GM10847 (cell line): Measurements from ENCODE around the gene HEATR5B.

ENCODE experiments used
- POLR2A ChIP-seq: IDR thresholded peaks from 2 replicates; pipeline ENCODE4 v1.6.1; 2011; ENCODE audit not compliant: insufficient read length; ENCODE audit errors: extremely low read depth

The HEATR5B gene

GRCh38 chr2:37084797-37085196 lies 625 bp upstream of the HEATR5B start:
- no peak for TF ChIP-seq POLR2A

DNA sequence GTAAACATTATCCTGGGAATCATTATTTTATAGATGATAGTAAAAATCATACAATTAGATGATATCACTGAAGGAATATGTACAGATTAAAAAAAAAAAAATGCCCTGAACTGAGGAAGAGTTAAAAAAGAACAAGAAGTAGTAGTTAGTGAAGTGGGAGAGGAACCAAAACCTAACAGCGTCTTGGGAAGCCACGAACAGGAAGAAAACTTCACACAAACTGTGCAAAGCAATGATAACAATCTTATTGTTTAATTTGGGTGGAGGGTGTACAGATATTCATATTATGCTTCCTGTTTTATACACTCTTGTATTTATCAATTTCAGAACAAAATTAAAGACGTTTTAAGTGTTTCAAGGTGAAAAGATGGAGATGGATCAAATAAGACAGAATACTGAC lies 3.5 kb downstream of the HEATR5B start:
- no peak for TF ChIP-seq POLR2A

GRCh38 chr2:37080266-37080665 lies 3.9 kb downstream of the HEATR5B start:
- no peak for TF ChIP-seq POLR2A

DNA sequence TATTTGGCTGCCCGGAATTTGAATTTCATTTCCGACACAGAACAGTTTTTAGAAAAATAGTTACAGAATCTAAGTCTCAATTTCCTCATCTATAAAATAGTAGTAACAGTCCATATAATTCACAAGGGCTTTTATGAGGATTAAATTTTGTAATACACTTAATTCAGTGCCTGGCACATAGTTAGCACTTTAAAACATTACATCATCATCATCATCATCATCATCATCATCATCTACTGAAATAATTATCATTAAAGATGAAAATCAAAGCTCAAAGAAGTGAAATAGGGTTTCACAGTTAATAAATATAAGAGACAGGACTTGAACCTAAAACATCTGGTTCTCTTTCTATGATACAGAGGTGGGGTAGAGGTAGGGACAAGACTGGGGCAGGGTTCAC lies 13.2 kb downstream of the HEATR5B start:
- TF ChIP-seq POLR2A = no peak

DNA sequence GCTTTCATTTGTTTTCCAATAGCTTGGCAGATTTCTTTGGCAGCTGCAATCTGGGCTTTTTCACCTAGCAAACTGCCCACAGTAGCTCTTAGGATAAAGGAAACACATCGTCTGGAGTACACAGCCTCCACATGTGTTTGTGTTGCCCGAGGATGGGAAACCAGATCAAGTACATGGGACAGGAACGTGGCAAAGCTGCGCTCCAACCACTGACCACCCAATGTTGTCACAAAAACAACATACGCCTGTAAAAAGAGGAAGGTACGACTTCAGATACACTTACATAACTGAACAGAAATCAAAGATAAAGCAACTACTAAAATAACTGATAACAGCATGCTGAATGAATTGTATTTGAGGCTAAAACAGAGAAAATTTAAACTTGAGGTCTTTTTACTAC lies 15.5 kb downstream of the HEATR5B start:
- no peak for TF ChIP-seq POLR2A

- TF ChIP-seq POLR2A = no peak
These were observed 22.4 kb downstream of the HEATR5B start for GRCh38 chr2:37061776-37062175.

DNA sequence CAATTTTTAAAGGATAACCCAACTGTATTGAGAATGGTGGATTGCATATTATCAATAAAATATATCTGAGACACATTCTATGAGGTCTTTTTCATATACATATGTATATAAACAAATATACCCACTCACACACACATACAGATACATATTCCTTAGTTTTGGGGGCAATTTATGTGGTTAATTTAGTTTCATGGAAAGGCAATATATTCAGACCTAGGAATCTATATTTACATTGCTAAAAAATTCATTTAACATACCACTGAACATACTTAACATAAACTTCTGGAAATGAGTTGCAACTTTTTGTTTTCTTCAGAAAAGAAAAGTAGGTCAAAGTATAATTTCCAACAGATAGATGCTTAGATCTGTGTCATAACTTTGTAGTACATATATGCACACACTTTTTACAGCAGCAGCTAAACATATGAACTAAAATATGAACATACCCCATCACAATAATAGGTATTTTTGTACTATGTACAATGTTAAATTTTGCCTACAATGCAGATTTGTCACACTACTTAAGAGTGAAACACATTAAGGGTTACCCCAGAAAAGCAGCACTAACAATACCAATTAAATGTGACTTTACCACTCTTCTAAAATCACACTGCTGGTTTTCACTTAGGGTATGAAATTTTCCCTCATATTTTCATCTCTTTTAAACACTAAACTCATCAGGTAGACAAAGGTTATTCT lies 23.0 kb downstream of the HEATR5B start:
- no peak for TF ChIP-seq POLR2A

- TF ChIP-seq POLR2A = no peak
These were observed 23.7 kb downstream of the HEATR5B start for GRCh38 chr2:37060446-37060845.

- no peak for TF ChIP-seq POLR2A
These were observed 24.3 kb downstream of the HEATR5B start for GRCh38 chr2:37059841-37060240.

DNA sequence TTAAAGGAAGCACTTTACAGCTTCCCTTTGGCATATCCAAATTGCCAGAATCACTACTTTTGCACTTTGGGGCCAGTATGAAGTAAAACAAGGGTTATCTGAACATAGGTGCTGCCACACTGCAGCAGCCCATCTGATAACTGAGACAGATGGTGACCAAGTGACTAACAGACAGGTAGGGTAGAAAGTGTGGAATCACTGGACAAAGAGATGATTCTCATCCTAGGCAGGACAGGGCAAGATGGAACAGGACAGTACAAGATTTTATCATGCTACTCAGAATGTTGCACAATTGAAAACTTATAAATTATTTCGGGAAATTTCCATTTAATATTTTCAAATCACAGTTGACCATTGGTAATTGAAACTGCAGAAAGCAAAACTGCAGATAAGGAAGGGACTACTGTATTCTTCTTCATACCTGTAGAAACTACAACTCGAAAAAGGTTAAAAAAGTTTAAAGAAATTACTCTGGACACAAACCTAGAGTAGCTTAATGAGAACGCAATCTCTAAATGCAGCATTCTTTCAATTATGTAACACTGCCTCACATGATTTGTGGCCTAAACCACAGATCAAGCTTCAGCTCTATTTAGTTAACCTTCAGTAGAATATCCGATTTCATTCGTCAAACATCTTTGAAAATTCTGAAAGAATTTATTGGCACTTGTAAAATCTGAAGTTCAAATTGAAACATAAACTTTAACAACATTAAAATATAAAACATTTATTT lies 31.4 kb downstream of the HEATR5B start:
- no peak for TF ChIP-seq POLR2A

DNA sequence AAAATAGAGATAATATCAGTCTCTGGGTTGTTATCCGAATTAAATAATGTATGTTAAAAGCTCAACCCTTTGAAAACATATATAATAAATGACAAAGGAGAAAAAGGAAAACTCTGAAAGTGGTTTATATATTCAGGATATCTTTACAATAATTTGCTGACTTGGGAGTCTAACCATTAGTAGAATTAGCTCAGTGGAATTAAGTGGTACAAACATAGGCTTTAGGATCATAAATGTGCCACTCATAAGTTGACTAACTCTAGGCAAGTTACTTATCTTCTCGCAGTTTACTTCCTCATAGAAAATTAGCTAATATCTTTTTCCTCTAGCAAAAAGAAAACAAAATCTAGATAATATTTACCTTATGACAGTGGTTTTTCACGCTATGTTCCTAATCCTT lies 44.6 kb downstream of the HEATR5B start:
- TF ChIP-seq POLR2A = no peak

DNA sequence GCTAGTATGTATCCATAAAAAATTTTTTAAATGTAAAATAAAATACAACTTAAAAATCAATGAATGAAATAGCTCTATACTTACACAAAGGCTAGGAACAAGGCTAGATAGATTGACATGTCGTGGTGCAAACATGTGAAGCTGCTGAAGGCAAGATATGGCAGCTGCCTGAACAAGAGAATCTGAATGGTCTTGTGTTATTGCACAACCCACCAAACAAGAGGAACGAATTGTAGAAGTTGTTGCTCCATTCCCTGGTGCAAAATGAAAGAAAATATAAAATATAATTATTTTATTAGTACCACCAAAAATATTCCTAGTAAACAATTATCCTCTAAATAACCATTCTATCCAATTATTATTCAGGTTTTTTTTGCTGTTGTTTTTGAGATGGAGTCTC lies 46.4 kb downstream of the HEATR5B start:
- no peak for TF ChIP-seq POLR2A

- TF ChIP-seq POLR2A = no peak
These were observed 54.4 kb downstream of the HEATR5B start for GRCh38 chr2:37029758-37030157.

- no peak for TF ChIP-seq POLR2A
These were observed 58.1 kb downstream of the HEATR5B start for GRCh38 chr2:37026050-37026449.

GRCh38 chr2:37020887-37021796 lies 63.0 kb downstream of the HEATR5B start:
- TF ChIP-seq POLR2A = no peak
